OCI-LY3 (cell line): ENCODE results near the gene KISS1.

ENCODE experiments used
- H2AFZ ChIP-seq: fragments of 200-600, 300-600 bp; shearing (Covaris generic); 2 replicates; pipeline ENCODE4 v1.6.0; 2014; ENCODE audit warnings: antibody characterized with exemption, low read depth, low read length
- H3K27ac ChIP-seq: fragments of 200-600, 300-600 bp; sonication (generic); 2 replicates; pipeline ENCODE4 v1.5.1; 2014; ENCODE audit warnings: mild to moderate bottlenecking, low read length, moderate library complexity, mixed read lengths
- H3K27me3 ChIP-seq: fragments of 200-600, 300-600 bp; sonication (generic); 2 replicates; pipeline ENCODE4 v1.6.1; 2014; ENCODE audit warnings: low read depth, low read length, mixed read lengths
- H3K36me3 ChIP-seq: fragments of 200-600, 300-600 bp; sonication (generic); replicated peaks from 2 replicates; pipeline ENCODE3; 2014; ENCODE audit warnings: low read depth, low read length, mixed read lengths
- H3K4me1 ChIP-seq: fragments of 300-600, 200-600 bp; sonication (generic); 2 replicates; pipeline ENCODE4 v1.6.1; 2014; ENCODE audit warnings: low read length, mixed read lengths
- H3K4me2 ChIP-seq: fragments of 200-600, 300-600 bp; sonication (generic); 2 replicates; pipeline ENCODE4 v1.6.1; 2014; ENCODE audit warnings: low read length, mixed read lengths
- H3K4me3 ChIP-seq: fragments of 300-600, 200-600 bp; sonication (generic); 2 replicates; pipeline ENCODE4 v1.5.1; 2014; ENCODE audit warnings: antibody characterized with exemption, mild to moderate bottlenecking, low read length, moderate library complexity
- H3K79me2 ChIP-seq: fragments of 300-600, 200-600 bp; shearing (Covaris generic); 2 replicates; pipeline ENCODE4 v1.6.1; 2014; ENCODE audit warnings: mild to moderate bottlenecking, low read length, mixed read lengths
- H3K9ac ChIP-seq: fragments of 300-600, 200-600 bp; shearing (Covaris generic); 2 replicates; pipeline ENCODE4 v1.6.0; 2014; ENCODE audit warnings: mild to moderate bottlenecking, low read length, moderate library complexity
- H3K9me3 ChIP-seq: fragments of 200-600, 300-600 bp; shearing (Covaris generic); 2 replicates; pipeline ENCODE4 v1.6.1; 2014; ENCODE audit warnings: low read length, mixed read lengths; ENCODE audit not compliant: insufficient read depth
- H4K20me1 ChIP-seq: fragments of 200-600, 300-600 bp; sonication (generic); 2 replicates; pipeline ENCODE4 v1.6.1; 2016; ENCODE audit warnings: low read length, mixed read lengths; ENCODE audit not compliant: insufficient read depth
- EZH2phosphoT487 ChIP-seq: fragments of 200-600 bp; shearing (Covaris generic); IDR thresholded peaks from 2 replicates; pipeline ENCODE4 v1.6.1; 2018; ENCODE audit warnings: antibody characterized with exemption, mixed run types, low read depth
- TF ChIP-seq, protein P1 (sequence below): fragments of 200-600, 300-600 bp; sonication (generic); IDR thresholded peaks from 2 replicates; pipeline ENCODE4 v1.5.1; 2014; ENCODE audit warnings: antibody characterized with exemption, low read length, low read depth

KISS1 gene, protein sequence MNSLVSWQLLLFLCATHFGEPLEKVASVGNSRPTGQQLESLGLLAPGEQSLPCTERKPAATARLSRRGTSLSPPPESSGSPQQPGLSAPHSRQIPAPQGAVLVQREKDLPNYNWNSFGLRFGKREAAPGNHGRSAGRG

DNA sequence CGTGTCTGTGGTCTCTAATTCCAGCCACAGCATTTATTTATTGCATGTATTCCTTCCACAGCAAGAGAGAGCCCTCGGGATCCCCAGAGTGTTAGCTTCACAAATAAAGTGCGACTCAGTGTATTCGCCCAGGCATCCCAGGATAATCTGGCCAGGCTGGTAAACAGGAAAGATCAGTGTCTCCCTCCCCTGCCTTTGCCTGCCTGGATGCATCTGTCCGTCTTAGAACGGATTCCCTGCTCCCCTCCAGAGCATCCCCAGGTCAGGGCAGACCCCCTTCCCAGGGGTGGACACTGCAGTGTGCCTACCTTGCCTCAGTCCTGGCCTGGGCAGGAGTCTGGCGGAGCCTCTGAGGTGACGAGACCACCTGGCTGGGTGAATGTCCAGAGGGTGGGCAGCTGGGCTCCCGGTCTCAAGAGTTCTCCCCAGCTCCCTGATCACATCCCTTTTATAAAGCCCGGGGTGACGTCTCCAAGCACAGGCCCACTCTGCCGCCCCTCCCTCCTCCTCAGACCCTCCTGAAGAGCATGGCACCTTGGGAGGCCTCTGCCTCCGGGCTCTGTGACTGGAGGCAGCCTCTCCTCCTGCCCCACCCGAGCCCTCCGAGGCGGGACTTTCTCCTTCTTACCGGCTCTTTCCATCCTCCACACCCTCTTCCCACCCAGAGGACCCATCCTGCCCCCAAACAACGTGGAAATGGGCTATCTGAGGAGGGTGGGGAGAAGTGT lies at the start of gene KISS1:
Gene KISS1, minus strand, starts transcription at position 424 of the 728 bp plus-strand sequence. CDS start 3,615 bp downstream, outside the sequence.
- Histone ChIP-seq H3K27me3 (peaks cover 26% of the 10 kb centered on the region), H3K9ac (no peak within 1 kb of the TSS), H3K9me3 (no peaks in the 10 kb centered on the region), H3K79me2 (no peaks in the 10 kb centered on the region), H3K27ac (no peak within 1 kb of the TSS), H3K4me1 (no peaks in the 10 kb centered on the region), H2AFZ (no peak within 1 kb of the TSS), H3K36me3 (no peaks in the 10 kb centered on the region), H4K20me1 (no peaks in the 10 kb centered on the region; the same call in 1 of the 2 replicates), H3K4me2 (no peak within 1 kb of the TSS), H3K4me3 (no peak within 1 kb of the TSS)
- TF ChIP-seq EZH2phosphoT487: no peak
- TF ChIP-seq, protein P1, sequence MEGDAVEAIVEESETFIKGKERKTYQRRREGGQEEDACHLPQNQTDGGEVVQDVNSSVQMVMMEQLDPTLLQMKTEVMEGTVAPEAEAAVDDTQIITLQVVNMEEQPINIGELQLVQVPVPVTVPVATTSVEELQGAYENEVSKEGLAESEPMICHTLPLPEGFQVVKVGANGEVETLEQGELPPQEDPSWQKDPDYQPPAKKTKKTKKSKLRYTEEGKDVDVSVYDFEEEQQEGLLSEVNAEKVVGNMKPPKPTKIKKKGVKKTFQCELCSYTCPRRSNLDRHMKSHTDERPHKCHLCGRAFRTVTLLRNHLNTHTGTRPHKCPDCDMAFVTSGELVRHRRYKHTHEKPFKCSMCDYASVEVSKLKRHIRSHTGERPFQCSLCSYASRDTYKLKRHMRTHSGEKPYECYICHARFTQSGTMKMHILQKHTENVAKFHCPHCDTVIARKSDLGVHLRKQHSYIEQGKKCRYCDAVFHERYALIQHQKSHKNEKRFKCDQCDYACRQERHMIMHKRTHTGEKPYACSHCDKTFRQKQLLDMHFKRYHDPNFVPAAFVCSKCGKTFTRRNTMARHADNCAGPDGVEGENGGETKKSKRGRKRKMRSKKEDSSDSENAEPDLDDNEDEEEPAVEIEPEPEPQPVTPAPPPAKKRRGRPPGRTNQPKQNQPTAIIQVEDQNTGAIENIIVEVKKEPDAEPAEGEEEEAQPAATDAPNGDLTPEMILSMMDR: no peak

DNA sequence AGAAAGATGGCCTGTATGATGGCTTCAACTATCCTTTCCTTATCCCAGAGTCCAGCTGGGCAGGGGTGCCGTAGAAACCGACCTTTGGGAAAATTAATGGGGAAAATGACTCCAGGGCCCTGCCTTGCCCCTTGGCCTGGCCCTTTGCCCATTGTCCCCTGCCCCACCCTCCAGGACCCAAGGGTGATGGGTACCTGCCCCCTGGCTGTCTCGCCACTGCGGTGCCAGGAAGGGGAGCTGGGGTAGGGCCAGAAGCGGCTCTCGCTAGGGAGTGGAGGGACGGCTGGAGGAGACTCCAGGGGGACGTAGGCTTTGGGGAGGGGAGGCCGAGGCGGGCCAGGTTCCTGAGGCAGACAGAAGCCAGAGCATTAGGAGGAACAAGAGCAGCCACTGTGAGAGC lies 46.6 kb upstream of the KISS1 start:
- Histone ChIP-seq H2AFZ (no peak overlapping the region), H3K9ac (no peak overlapping the region), H3K4me3 (no peak overlapping the region), H3K4me1 (no peaks in the 10 kb centered on the region), H3K27ac (no peak overlapping the region), H3K9me3 (no peaks in the 10 kb centered on the region), H3K36me3 (no peaks in the 10 kb centered on the region), H3K4me2 (no peak overlapping the region), H4K20me1 (no peaks in the 10 kb centered on the region), H3K79me2 (no peaks in the 10 kb centered on the region), H3K27me3 (0 out of 2 replicates have a peak, but pooled peaks cover 16% of the 10 kb centered on the region)
- TF ChIP-seq, protein P1: no peak
- no peak for TF ChIP-seq EZH2phosphoT487

DNA sequence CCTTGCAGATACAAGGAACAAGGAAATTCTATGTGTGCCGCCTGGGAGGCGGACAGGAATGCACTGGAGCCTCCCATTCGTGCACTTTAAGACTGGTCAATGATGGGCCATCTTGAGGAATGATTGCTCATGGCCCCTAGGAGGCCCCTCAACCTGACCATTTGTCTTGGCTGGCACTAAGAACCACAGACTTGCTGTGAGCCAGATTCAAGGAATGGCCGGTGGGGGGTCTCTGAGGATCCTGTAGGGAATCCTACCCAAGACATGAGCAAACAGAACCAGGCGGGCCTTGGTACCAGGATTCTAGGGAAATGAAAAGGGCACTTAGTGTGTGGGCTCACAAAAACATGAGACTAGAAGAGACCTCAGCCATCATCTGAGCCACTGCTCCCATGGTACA lies 45.6 kb upstream of the KISS1 start:
- H3K79me2 ChIP-seq: no peaks in the 10 kb centered on the region
- no peak overlapping the region for H3K4me3 ChIP-seq
- no peak overlapping the region for H3K27ac ChIP-seq
- no peaks in the 10 kb centered on the region for H4K20me1 ChIP-seq
- H3K9me3 ChIP-seq: no peaks in the 10 kb centered on the region
- no peak for TF ChIP-seq EZH2phosphoT487
- TF ChIP-seq, protein P1: no peak
- H3K27me3 ChIP-seq: 0 out of 2 replicates have a peak, but pooled peaks cover 10% of the 10 kb centered on the region
- no peaks in the 10 kb centered on the region for H3K36me3 ChIP-seq
- H2AFZ ChIP-seq: no peak overlapping the region
- no peak overlapping the region for H3K9ac ChIP-seq
- H3K4me1 ChIP-seq: no peaks in the 10 kb centered on the region
- H3K4me2 ChIP-seq: no peak overlapping the region

DNA sequence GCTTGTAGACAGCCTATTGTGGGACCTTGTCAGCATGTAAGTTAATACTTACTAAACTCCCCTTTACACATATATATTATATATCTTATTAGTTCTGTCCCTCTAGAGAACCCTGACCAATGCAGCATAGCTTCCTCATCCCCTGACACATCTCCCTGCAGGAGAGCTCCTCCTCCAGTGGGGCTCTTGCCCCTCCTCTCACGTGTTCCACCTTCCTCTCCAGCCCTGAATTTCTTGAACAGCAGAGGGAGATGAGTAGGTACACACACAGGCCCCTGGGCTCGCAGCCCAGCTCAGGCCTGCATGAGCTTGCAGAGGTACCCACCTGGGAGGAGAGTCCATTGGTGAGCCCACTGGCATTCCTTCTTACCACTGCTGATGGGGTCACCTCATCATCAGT lies 44.8 kb upstream of the KISS1 start:
- Histone ChIP-seq H3K36me3 (no peaks in the 10 kb centered on the region), H4K20me1 (no peaks in the 10 kb centered on the region), H3K27me3 (0 out of 2 replicates have a peak, but pooled peaks cover 3% of the 10 kb centered on the region), H3K4me3 (no peak overlapping the region), H2AFZ (no peak overlapping the region), H3K9me3 (no peaks in the 10 kb centered on the region), H3K9ac (no peak overlapping the region), H3K4me1 (no peaks in the 10 kb centered on the region), H3K4me2 (no peak overlapping the region), H3K27ac (no peak overlapping the region), H3K79me2 (no peaks in the 10 kb centered on the region)
- TF ChIP-seq EZH2phosphoT487: no peak
- TF ChIP-seq, protein P1: no peak
